ENCODE data around the gene LAMA3.

The LAMA3 gene

GRCh38 chr18:23857756-23858155, 168.5 kb downstream of the LAMA3 start:
- DNase-seq, result no peak

DNA sequence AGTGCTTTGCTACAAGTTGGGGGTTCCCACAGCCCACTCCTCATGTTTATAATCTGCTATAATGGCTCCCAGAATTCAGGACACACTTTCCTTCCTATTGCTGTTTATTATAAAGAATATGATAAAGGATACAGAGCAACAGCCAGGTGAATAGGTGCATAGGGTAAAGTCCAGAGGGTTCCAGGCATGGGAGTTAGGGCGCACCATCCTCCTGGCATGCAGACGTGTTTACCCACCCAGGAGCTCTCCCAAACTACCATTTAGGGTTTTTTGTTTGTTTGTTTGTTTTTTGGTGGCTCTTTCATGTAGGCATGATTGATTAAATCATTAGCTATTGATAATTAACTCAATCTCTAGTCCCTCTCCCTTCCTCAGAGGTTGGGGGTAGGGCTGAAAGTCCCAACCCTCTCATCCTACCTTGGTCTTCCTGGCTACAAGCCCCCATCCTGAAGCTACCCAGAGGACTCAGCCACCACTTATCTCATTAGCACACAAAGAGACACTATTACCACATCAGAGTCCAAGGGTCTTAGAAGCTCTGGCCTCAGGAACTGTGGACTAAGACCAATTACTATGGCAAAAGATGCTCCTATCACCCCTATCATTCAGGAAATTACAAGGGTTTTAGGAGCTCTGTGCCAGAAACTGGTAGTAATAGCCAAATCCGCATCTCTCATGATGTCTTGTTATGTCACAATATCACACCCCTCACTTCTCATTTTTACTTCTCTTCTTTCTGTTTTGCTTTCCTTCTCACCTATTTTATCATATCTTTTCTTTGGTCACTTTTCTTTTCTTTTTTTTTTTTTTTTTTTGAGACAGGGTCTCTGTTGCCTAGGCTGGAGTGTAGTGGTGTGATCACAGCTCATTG, 170.4 kb downstream of the LAMA3 start:
- no peak for DNase-seq

GRCh38 chr18:23861326-23861725, 172.1 kb downstream of the LAMA3 start:
- no peak for DNase-seq

DNA sequence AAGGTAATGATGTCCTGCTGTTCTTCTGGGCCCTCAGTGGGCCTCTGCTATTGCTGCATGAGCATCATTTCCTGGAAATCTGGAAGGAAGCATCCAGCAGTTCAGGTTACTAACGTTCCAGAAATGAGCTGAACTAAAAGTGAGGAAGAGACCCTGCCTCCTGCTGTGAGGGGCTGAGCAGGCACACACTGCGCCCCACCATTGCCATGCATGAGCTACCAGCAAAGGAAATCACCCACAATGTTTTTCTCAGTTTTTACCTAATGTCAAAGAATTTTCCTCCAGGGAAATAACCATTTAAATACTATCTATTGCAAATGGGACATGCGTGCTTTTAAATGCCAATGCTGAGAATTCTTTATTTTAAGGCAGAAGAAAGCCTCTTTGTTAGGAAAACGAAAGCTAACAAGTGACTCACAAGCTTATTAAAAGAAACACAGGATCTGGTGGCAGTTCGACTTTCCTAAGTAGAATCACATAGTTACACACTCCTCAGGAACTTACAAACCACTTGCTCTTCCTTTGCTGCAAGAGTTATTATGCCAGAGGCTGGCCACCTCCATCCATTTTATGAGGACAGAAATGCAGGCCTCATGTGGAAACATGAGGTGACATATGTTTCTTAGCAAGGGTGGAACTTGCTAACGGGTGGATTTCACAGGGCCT, 172.7 kb downstream of the LAMA3 start:
- DNase-seq, result no peak

DNA sequence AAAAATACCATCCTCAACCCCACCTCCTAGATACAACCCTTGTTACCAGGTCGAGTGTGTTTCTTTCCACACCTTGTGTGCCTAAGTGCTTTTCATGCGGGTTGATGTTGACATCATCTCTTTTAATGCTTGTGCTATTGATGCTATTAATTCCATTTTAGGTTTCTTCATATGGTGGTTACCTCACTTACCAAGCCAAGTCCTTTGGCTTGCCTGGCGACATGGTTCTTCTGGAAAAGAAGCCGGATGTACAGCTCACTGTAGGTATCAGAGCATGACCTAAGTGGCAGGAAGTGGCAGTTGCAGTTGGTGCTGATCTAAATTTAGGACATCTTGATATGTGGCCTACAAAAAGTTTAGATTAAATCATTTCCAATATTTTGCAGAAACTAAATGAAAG, 175.4 kb downstream of the LAMA3 start:
- DNase-seq, result peak in 3 of 4 experiments; percentile 2 to 5 (median 4)

GRCh38 chr18:23867006-23867405, 177.8 kb downstream of the LAMA3 start:
- no peak for DNase-seq

DNA sequence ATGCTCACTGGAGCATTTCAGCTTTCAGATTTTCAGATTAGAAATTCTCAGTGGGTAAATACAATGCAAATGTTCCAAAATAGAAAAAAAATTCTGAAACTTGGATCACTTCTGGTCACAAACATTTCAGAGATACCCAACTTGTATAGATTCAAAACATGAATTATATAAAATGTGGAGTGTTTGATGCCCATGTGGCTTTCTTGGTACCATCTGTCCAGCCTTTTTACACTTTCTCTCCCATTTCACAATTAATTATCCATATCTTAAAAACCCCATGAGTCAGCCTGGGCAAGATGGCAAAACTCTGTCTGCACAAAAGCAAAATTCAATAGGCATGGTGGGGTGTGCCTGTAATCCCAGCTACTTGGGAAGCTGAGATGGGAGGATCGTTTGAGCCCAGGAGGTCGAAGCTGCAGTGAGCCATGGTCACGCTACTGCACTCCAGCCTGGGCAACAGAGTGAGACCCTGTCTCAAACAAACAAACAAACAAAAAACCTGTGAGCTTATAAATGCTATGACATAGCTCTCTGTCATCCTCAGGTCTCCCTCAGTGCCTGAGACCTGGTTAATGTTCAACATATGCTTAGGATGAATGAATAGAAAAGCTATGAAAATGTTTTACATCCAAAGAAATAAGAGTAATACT, 179.0 kb downstream of the LAMA3 start:
- DNase-seq, result no peak

- no peak for DNase-seq
Measured at GRCh38 chr18:23870676-23871380, 181.6 kb downstream of the LAMA3 start.

GRCh38 chr18:23871410-23871809, 182.2 kb downstream of the LAMA3 start:
- peak in 2 of 4 experiments; percentile 35 to 49 for DNase-seq

DNA sequence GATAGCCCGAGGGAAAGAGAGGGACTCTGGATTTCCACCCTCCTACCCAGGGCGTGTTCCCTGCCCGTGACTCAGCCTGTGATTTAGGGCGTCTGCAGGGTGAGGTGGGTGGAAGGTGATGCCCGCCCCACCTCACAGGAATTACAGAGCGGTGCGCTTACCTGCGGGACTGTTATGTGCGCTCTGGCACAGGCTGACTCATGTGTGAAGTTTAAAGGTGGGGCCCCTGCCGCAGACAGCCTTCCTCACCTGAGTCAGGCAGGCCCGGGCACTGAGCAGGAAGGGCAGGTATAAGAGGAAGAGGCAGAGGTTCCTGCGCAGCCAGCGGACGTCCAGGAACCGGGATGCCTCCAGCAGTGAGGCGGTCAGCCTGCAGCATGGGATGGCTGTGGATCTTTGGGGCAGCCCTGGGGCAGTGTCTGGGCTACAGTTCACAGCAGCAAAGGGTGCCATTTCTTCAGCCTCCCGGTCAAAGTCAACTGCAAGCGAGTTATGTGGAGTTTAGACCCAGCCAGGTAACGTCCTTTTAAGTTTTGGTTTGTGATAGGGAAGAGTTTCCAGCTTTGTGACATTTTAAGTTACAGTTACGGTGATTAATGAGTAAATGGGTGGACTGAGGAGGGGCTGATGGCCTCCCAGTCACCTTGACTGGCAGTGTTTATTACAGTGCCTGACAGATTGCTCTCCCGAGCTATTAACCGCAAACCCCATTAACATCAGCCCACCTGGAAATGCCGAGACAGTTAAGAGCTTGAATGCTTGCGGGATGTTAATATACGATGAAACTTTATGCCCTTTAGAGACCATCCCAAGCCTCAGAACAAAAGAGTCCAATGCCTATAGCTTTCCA, 183.7 kb downstream of the LAMA3 start:
- DNase-seq, result no peak

- no peak for DNase-seq
Measured at GRCh38 chr18:23875966-23876895, 187.0 kb downstream of the LAMA3 start.

DNA sequence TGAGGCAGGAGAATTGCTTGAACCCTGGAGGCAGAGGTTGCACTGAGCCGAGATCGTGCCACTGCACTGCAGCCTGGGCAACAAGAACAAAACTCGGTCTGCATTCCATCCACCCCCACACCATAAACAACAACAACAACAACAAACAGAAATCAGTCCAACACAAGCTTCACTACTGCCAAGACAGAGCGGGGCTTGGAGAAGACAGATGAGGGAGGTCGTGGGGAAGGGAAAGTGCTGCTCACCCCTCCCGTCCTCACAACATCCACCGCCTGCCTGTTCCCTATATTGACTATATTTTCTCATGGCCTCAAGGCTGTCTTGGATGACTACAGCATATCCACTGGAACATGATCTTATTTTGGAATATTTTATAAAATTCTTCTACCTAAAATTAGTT, 187.7 kb downstream of the LAMA3 start:
- DNase-seq, result no peak

- DNase-seq, result no peak
Measured at GRCh38 chr18:23877371-23877770, 188.1 kb downstream of the LAMA3 start.

DNA sequence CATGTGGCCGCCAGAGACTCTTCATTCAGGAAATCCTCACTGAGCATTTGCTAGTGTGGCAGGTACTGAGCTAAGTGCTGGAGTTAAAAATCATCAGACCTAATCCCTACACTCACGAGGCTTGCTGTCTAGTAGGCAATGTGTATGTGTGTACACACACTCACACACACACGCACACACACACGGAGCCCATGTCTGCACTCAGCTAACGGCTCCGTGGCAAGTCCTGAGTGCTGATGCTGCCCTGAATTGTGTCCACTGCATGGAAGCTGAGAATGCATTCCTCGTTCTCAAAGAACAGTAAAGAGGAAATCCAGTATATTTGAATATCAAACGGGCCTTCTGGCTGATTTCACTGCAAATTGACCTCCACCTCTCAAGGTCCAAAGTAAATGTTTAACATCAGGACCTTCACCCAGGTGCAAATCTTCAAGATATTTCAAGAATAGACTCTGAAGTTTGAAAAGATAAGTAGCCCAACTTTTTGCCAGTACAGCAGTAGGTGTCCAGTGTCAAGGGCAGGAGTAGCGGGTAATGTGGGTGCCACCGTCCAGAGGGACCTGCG, 189.2 kb downstream of the LAMA3 start:
- DNase-seq, result no peak

DNA sequence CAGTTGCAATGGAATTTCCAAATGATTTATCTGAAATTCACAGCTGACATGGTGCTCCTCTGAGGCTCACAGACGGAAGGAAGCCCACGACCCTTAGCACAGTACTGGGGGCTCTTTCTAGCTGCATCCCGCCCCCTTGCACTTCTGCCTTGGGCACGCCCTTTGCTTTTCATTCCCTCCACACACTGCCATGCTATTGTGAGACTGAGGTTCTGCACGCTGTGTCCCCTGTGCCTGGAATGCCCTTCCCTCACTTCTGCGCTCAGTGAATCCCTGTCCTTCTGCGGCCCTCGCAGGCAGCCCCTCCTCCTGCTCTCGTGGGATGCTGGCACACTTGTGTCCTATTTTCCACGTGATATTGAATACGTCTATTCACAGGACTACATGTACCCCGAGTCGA, 189.9 kb downstream of the LAMA3 start:
- no peak for DNase-seq

GRCh38 chr18:23879544-23879943, 190.3 kb downstream of the LAMA3 start:
- no peak for DNase-seq

- no peak for DNase-seq
Measured at GRCh38 chr18:23879966-23880565, 190.8 kb downstream of the LAMA3 start.

GRCh38 chr18:23880931-23881617, 191.8 kb downstream of the LAMA3 start:
- no peak for DNase-seq

DNA sequence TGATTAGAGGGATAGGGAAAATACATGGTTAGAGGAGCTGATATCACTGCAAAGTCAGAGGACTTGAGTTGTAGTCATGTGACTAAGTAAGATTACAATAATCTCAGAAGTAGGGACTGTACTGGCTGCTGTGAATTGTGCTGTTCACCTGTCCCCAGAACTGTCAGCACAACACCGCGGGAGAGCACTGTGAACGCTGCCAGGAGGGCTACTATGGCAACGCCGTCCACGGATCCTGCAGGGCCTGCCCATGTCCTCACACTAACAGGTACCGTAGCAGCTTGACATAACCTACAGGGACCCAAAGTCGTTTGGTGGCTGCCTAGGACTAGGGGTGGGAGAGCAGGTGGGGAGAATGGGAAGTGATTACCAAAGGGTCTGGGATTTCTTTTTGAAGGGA, 192.5 kb downstream of the LAMA3 start:
- no peak for DNase-seq

All from activated CD4-positive, CD25-positive, alpha-beta regulatory T cell (primary cell).